Stimulated activated CD4-positive, alpha-beta T cell treated with anti-CD3 and anti-CD28 coated beads, Interleukin-1b, Interleukin-23, amount 100 ng/mL, for 48 hours (primary cell): Measurements from ENCODE around the gene TRAM2.

Experiments used
- DNase-seq: peaks from one replicate; pipeline ENCODE4 v3.0.0-alpha.2; 2020

Gene TRAM2

GRCh38 chr6:52594221-52594620 is 17.4 kb upstream of the TRAM2 start:
- DNase-seq = no peak

- no peak for DNase-seq
Observed at GRCh38 chr6:52591832-52592231, 15.0 kb upstream of the TRAM2 start.

- DNase-seq = no peak
Observed at GRCh38 chr6:52590152-52590891, 13.5 kb upstream of the TRAM2 start.

GRCh38 chr6:52588710-52589091 is 11.8 kb upstream of the TRAM2 start:
- DNase-seq = no peak

GRCh38 chr6:52588087-52588709 is 11.3 kb upstream of the TRAM2 start:
- no peak for DNase-seq

GRCh38 chr6:52587001-52587400 is 10.1 kb upstream of the TRAM2 start:
- DNase-seq = no peak

GRCh38 chr6:52584203-52584602 is 7.3 kb upstream of the TRAM2 start:
- DNase-seq = no peak

- DNase-seq = no peak
Observed at GRCh38 chr6:52582996-52583395, 6.1 kb upstream of the TRAM2 start.

- DNase-seq = no peak
Observed at GRCh38 chr6:52582446-52582845, 5.6 kb upstream of the TRAM2 start.

- no peak for DNase-seq
Observed at GRCh38 chr6:52580905-52581304, 4.0 kb upstream of the TRAM2 start.

- no peak for DNase-seq
Observed at GRCh38 chr6:52579006-52579660, 2.3 kb upstream of the TRAM2 start.

GRCh38 chr6:52577778-52578463 is 1.1 kb upstream of the TRAM2 start:
- no peak for DNase-seq

- peak; percentile 70 for DNase-seq
Observed at GRCh38 chr6:52576392-52577021, 353 bp downstream of the TRAM2 start.

GRCh38 chr6:52576054-52576391 is 837 bp downstream of the TRAM2 start:
- no peak for DNase-seq

GRCh38 chr6:52575502-52575892 is 1.4 kb downstream of the TRAM2 start:
- DNase-seq = no peak

- DNase-seq = peak; percentile 63
Observed at GRCh38 chr6:52574709-52575501, 2.0 kb downstream of the TRAM2 start.

GRCh38 chr6:52573295-52573694 is 3.6 kb downstream of the TRAM2 start:
- no peak for DNase-seq

GRCh38 chr6:52572536-52572935 is 4.3 kb downstream of the TRAM2 start:
- no peak for DNase-seq

GRCh38 chr6:52571099-52571755 is 5.6 kb downstream of the TRAM2 start:
- no peak for DNase-seq

GRCh38 chr6:52570291-52570700 is 6.6 kb downstream of the TRAM2 start:
- DNase-seq = no peak

- DNase-seq = no peak
Observed at GRCh38 chr6:52568320-52568719, 8.5 kb downstream of the TRAM2 start.

- no peak for DNase-seq
Observed at GRCh38 chr6:52566853-52567279, 10.0 kb downstream of the TRAM2 start.
